Pancreas (tissue), 10 donors: ENCODE data around the gene CUX1. TPM values are rescaled to one million over a fixed set of nuclear protein-coding genes. Genes with fewer than 3 reads are reported as not detected.
"Not testable (repeated sequence)": the region's sequence is repeated elsewhere in the genome, so short reads cannot be mapped to it uniquely, and the experiment has no call there.

ENCODE experiments used
- ATAC-seq, 4 donors: fragments of 200-7000 bp; cut with Tn5 transposase; one replicate each; pipeline versions ENCODE4 v1.8.0 to v1.9.1; 2020; ENCODE audit warnings: mild to moderate bottlenecking in 4 of 4, moderate library complexity in 4 of 4
- DNase-seq, 6 donors: peaks; one replicate each; pipeline ENCODE4 v3.0.0-alpha.2; 2020
- FAIRE-seq: peaks from 2 replicates; lab custom pipeline; 2012; peaks lifted over from hg19 to GRCh38; lab: Jason Lieb, UNC
- H3K27ac ChIP-seq, 4 donors: fragments of 200-600 bp; sonication (generic); 1 replicate in 3 of 4; 2 replicates in 1 of 4; pipeline versions ENCODE4 v1.5.0 to v1.8.0; 2020
- H3K27me3 ChIP-seq, 4 donors: fragments of 200-600 bp; one replicate each; pipeline ENCODE4 v1.8.0; 2021
- H3K36me3 ChIP-seq, 3 donors: fragments of 200-600 bp; sonication (generic) in 1 of 3; one replicate each; pipeline versions ENCODE4 v1.5.0 to v1.8.0; 2020 to 2021
- H3K4me1 ChIP-seq, 3 donors: fragments of 200-600 bp; one replicate each; pipeline ENCODE4 v1.8.0; 2021
- H3K4me3 ChIP-seq, 4 donors: fragments of 200-600 bp; sonication (generic) in 2 of 4; one replicate each; pipeline versions ENCODE4 v1.5.0 to v1.8.0; 2020 to 2021
- H3K9me3 ChIP-seq, 4 donors: fragments of 200-600 bp; one replicate each; pipeline ENCODE4 v1.8.0; 2021
- WGBS, 2 donors: extraction: QIAGEN DNeasy Blood & Tissue Kit; methylation state at CpG; one replicate each; pipeline ENCODE4 v1.1.7; 2013; 5-methylcytosine and 5-hydroxymethylcytosine counted together
- intact Hi-C, 3 donors: fragments of 100-400 bp; cut with DNase I; formaldehyde crosslinking; loops; one replicate each; pipeline versions ENCODE4 v1.11.1 to v1.14.2; 2022
- polyA plus RNA-seq, 2 donors: library from polyadenylated mRNA; stranded (reverse); fragments of 200-250 nt; gene quantifications; one replicate each; pipeline ENCODE4 v1.2.3, GENCODE V29; 2013
- total RNA-seq, 6 donors: library from RNA; stranded (reverse); fragmentation: NEBNext Ultra II Directional in 4 of 6; extraction: Animal tissue kit (Norgen Biotek cat#: 25700) in 4 of 6; gene quantifications; one replicate each; pipeline versions ENCODE4 v1.2.1 to v1.2.4, GENCODE V29; 2021 to 2023
- TF ChIP-seq, protein P1 (sequence below), 4 donors: fragments of 200-600 bp; sonication (generic) in 3 of 4; IDR thresholded peaks; one replicate each; pipeline versions ENCODE4 v1.5.0 to v1.8.0; 2021; ENCODE audit warnings: antibody characterized with exemption in 4 of 4
- donor health status: healthy with polysubstance abuse.
- donor health status: DM: no; HTN: no; CAD: no; lungs with moderate emphysema.
- donor health status: DM: no; HTN: no; CAD: no.
- donor health status: control.
- donor health status: control.
- donor health status: Bipolar disorder and iron deficiency.
- donor health status: DM: yes; HTN: yes; CAD: no.
- donor health status: DM: no; HTN: no; CAD: no.
- donor health status: DM: no; HTN: no; CAD: no.
- donor health status: DM: yes; HTN: yes; CAD: no.

Gene CUX1
- total and polyA plus RNA-seq, 8 donors = 18.9 to 61.2 (median 45.1) TPM

DNA sequence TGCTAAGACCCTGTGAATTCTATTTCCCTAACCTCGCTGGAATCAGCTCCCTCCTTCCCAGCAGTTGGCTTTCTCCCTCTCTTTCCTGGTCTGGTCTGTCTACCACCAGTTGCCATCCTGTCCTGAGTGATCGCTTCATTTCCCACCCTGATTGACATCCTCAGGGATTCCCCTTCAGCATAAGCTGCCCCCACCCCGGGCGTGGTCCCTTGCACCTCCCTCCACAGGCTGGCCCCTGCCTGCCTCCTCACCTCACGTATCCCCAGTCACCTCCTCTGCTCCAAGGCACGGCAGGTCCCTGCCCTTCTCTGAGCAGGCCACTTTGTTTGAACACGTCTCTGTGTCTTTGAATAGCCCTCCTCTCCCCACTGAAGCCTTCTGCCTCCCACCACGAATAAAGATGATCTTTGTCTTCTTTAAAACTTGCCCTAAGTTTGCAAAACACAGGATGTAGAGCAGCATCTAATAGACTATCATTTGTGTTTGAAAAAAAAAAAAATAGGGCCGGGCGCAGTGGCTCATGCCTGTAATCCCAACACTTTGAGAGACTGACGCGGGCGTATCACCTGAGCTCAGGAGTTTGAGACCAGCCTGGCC is 233.5 kb downstream of the CUX1 start:
- TF ChIP-seq, protein P1, sequence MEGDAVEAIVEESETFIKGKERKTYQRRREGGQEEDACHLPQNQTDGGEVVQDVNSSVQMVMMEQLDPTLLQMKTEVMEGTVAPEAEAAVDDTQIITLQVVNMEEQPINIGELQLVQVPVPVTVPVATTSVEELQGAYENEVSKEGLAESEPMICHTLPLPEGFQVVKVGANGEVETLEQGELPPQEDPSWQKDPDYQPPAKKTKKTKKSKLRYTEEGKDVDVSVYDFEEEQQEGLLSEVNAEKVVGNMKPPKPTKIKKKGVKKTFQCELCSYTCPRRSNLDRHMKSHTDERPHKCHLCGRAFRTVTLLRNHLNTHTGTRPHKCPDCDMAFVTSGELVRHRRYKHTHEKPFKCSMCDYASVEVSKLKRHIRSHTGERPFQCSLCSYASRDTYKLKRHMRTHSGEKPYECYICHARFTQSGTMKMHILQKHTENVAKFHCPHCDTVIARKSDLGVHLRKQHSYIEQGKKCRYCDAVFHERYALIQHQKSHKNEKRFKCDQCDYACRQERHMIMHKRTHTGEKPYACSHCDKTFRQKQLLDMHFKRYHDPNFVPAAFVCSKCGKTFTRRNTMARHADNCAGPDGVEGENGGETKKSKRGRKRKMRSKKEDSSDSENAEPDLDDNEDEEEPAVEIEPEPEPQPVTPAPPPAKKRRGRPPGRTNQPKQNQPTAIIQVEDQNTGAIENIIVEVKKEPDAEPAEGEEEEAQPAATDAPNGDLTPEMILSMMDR (IDR thresholded peaks at IDR 0.05) = no peak
- Histone ChIP-seq H3K27me3 (no peaks in the 10 kb centered on the region), H3K4me1 (no peaks in the 10 kb centered on the region), H3K36me3 (no peaks in the 10 kb centered on the region), H3K9me3 (no peaks in the 10 kb centered on the region), H3K4me3 (no peak overlapping the region), H3K27ac (no peak overlapping the region)
- 89% methylated on average over 13 of the region's 13 CpGs for WGBS, 2 donors
- intact Hi-C loops = no loop called here
- DNase-seq (no peak), FAIRE-seq (no peak), ATAC-seq (no peak)

DNA sequence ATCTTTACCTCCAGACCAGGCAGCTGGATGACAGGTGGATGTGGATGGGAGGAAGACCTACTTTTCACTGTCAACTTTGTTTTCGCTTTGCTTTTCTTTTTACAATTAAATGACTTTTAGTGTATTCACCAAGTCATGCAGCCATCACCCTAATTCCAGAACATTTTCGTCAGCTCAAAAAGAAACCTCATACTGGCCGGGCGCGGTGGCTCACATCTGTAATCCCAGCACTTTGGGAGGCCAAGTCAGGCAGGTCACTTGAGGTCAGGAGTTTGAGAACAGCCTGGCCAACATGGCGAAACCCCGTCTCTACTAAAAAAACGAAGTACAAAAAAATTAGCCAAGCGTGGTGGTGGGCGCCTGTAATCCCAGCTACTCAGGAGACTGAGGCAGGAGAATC is 234.3 kb downstream of the CUX1 start:
- H3K9me3 ChIP-seq, DNase-seq, ATAC-seq, FAIRE-seq, intact Hi-C loops, H3K4me3 ChIP-seq, H3K4me1 ChIP-seq, H3K27me3 ChIP-seq, H3K36me3 ChIP-seq, H3K27ac ChIP-seq: not testable (repeated sequence)
- WGBS, 2 donors = 90 to 98% methylated on average over 10 of the region's 10 CpGs

DNA sequence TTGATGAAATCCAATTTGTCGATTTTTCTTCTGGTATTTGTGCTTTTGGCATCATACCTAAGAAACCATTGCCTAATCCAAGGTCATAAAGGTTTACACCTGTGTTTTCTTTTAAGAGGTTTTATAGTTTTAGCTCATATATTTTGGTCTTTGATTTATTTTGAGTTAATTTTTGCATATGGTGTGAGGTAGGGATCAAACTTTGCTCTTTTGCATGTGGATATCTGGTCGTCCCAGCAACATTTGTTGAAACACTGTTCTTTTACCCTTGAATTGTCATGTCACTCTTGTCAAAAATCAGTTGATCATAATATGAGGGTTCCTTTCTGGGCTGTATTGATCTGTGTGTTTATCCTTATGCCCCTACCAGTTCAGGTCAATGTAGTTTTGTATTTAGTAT is 236.7 kb downstream of the CUX1 start:
- no peaks in the 10 kb centered on the region for H3K36me3 ChIP-seq
- 91 to 93% methylated on average over 2 of the region's 2 CpGs for WGBS, 2 donors
- no peaks in the 10 kb centered on the region for H3K9me3 ChIP-seq
- intact Hi-C loops = no loop called here
- no peak for ATAC-seq
- no peaks in the 10 kb centered on the region for H3K27me3 ChIP-seq
- H3K4me3 ChIP-seq = no peak overlapping the region
- no peak for FAIRE-seq
- no peak overlapping the region for H3K27ac ChIP-seq
- no peak for DNase-seq
- no peaks in the 10 kb centered on the region for H3K4me1 ChIP-seq
- TF ChIP-seq, protein P1 (IDR thresholded peaks at IDR 0.05) = no peak

DNA sequence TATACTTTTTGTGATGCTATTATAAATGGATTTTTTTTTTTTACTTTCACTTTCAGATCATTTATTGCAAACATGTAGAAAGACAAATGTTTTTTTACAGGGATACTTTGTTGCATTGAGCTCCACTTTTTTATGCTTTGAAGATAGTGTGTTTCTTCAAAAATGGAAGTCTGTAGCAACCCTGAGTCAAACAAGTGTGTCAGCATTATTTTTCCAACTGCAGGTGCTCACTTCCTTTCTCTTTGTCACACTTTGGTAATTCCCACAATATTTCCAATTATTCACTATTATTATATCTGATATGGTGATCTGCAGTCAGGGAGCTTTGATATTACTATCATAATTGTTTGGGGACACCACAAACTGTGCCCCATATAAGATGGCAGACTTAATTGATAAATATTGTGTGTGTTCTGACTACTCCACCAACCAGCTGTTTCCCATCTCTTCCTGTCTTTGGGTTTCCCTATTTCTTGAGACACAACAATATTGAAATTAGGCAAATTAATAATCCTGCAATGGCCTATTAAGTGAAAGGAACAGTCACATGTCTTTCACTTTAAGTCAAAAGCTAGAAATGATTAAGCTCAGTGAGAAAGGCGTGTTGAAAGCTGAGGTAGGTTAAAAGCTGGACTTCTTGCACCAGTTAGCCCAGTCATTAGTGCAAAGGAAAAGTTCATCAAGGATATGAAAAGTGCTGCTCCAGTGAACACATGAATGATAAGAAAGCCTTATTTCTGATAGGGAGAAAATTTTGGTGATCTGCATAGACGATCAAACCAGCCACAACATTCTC is 238.0 kb downstream of the CUX1 start:
- Histone ChIP-seq H3K27ac (no peak overlapping the region), H3K36me3 (no peaks in the 10 kb centered on the region), H3K4me1 (no peaks in the 10 kb centered on the region), H3K4me3 (no peak overlapping the region), H3K9me3 (no peaks in the 10 kb centered on the region), H3K27me3 (no peaks in the 10 kb centered on the region)
- DNase-seq (no peak), ATAC-seq (no peak), FAIRE-seq (no peak)
- intact Hi-C loops = no loop called here
- TF ChIP-seq, protein P1 (IDR thresholded peaks at IDR 0.05) = no peak
- WGBS, 2 donors = 97 to 98% methylated on average over 2 of the region's 2 CpGs

DNA sequence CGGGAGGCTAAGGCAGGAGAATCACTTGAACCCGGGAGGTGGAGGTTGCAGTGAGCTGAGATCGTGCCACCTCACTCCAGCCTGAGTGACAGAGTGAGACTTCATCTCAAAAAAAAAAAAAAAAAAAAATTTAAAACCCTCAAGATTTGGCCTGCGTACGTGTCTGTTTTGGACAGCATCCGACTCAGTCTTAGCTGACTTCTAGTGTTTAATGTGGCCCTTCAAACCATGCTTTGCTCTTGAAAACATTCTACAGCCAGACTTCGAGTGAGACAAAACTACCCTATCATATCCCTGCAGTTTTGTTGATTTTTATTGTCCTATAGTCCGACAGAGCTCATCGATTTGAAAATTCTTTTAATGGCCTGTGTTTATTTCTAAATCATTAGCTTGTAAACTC is 242.1 kb downstream of the CUX1 start:
- Histone ChIP-seq H3K27me3 (no peaks in the 10 kb centered on the region), H3K9me3 (no peaks in the 10 kb centered on the region), H3K27ac (no peak overlapping the region), H3K4me1 (no peaks in the 10 kb centered on the region), H3K36me3 (no peaks in the 10 kb centered on the region), H3K4me3 (no peak overlapping the region)
- WGBS, 2 donors = 94 to 96% methylated on average over 9 of the region's 9 CpGs
- no peak for DNase-seq
- TF ChIP-seq, protein P1 (IDR thresholded peaks at IDR 0.05) = no peak
- no peak for ATAC-seq
- intact Hi-C loops = no loop called here
- no peak for FAIRE-seq
